RWPE2 (cell line): ENCODE results near the gene TMEM229B.

Source experiments
- ATAC-seq: fragments of 200-7000 bp; cut with Tn5 transposase; 3 replicates; pipeline ENCODE4 v1.9.1; 2021; ENCODE audit warnings: low read depth
- DNase-seq: peaks from one replicate; pipeline ENCODE4 v3.0.0-alpha.2; 2020; ENCODE audit warnings: low spot score
- H3K27ac ChIP-seq: fragments of 450-650 bp; 2 replicates; pipeline ENCODE4 v1.5.1; 2017; ENCODE audit warnings: mild to moderate bottlenecking; ENCODE audit not compliant: poor library complexity, severe bottlenecking
- H3K27me3 ChIP-seq: fragments of 250-450 bp; sonication (Bioruptor Pico); 2 replicates; pipeline ENCODE4 v1.5.1; 2021; ENCODE audit warnings: mild to moderate bottlenecking, moderate library complexity; ENCODE audit not compliant: insufficient read depth, poor library complexity, severe bottlenecking
- H3K36me3 ChIP-seq: fragments of 250-450 bp; sonication (Bioruptor Pico); 2 replicates; pipeline ENCODE4 v1.5.1; 2020; ENCODE audit warnings: low read depth, mild to moderate bottlenecking, moderate library complexity
- H3K4me1 ChIP-seq: fragments of 250-450 bp; sonication (Bioruptor Pico); 2 replicates; pipeline ENCODE4 v1.5.1; 2021; ENCODE audit warnings: mild to moderate bottlenecking, moderate library complexity; ENCODE audit not compliant: insufficient read depth, poor library complexity, severe bottlenecking
- H3K4me3 ChIP-seq: fragments of 250-450 bp; sonication (Bioruptor Pico); 2 replicates; pipeline ENCODE4 v1.5.1; 2021; ENCODE audit warnings: mild to moderate bottlenecking, moderate library complexity; ENCODE audit not compliant: severe bottlenecking
- H3K9me3 ChIP-seq: fragments of 250-450 bp; sonication (Bioruptor Pico); 2 replicates; pipeline ENCODE4 v1.5.1; 2021; ENCODE audit warnings: mild to moderate bottlenecking, moderate library complexity; ENCODE audit not compliant: severe bottlenecking
- TF ChIP-seq, protein P1 (sequence below): fragments of 450-650 bp; IDR thresholded peaks from one replicate; pipeline ENCODE4 v1.5.1; 2017; ENCODE audit warnings: mild to moderate bottlenecking, moderate library complexity; ENCODE audit not compliant: poor library complexity, severe bottlenecking

TMEM229B gene

DNA sequence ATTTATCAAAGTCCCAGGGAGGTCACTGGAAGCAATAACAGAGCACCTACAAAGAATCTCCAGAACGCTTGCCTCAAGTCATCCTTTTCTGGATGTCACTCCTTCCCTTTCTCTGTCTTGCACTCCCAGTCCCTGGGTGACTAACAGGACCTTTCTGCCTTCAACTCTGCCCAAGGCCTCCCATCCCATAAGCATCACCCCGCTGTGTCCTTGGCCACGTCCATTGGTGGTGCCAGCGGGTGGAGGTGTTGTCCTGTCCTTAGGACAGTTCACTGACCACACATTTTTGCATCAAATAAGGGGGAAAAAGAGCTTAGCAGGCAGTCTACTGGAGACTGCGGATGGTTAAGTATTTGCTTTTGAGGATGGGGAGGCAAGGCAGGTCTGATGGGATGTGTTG lies 52.9 kb downstream of the TMEM229B start:
- Histone ChIP-seq H3K4me3 (no peak overlapping the region), H3K36me3 (no peaks in the 10 kb centered on the region), H3K27ac (no peak overlapping the region), H3K9me3 (no peaks in the 10 kb centered on the region), H3K27me3 (no peaks in the 10 kb centered on the region), H3K4me1 (no peaks in the 10 kb centered on the region)
- ATAC-seq (no peak), DNase-seq (no peak)
- TF ChIP-seq, protein P1, sequence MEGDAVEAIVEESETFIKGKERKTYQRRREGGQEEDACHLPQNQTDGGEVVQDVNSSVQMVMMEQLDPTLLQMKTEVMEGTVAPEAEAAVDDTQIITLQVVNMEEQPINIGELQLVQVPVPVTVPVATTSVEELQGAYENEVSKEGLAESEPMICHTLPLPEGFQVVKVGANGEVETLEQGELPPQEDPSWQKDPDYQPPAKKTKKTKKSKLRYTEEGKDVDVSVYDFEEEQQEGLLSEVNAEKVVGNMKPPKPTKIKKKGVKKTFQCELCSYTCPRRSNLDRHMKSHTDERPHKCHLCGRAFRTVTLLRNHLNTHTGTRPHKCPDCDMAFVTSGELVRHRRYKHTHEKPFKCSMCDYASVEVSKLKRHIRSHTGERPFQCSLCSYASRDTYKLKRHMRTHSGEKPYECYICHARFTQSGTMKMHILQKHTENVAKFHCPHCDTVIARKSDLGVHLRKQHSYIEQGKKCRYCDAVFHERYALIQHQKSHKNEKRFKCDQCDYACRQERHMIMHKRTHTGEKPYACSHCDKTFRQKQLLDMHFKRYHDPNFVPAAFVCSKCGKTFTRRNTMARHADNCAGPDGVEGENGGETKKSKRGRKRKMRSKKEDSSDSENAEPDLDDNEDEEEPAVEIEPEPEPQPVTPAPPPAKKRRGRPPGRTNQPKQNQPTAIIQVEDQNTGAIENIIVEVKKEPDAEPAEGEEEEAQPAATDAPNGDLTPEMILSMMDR, result no peak

GRCh38 chr14:67432050-67432564 lies 56.4 kb downstream of the TMEM229B start:
- Histone ChIP-seq H3K4me3 (no peak overlapping the region), H3K27me3 (no peaks in the 10 kb centered on the region), H3K36me3 (no peaks in the 10 kb centered on the region), H3K9me3 (no peaks in the 10 kb centered on the region), H3K4me1 (no peaks in the 10 kb centered on the region), H3K27ac (no peak overlapping the region)
- ATAC-seq (no peak), DNase-seq (no peak)
- TF ChIP-seq, protein P1, result no peak

DNA sequence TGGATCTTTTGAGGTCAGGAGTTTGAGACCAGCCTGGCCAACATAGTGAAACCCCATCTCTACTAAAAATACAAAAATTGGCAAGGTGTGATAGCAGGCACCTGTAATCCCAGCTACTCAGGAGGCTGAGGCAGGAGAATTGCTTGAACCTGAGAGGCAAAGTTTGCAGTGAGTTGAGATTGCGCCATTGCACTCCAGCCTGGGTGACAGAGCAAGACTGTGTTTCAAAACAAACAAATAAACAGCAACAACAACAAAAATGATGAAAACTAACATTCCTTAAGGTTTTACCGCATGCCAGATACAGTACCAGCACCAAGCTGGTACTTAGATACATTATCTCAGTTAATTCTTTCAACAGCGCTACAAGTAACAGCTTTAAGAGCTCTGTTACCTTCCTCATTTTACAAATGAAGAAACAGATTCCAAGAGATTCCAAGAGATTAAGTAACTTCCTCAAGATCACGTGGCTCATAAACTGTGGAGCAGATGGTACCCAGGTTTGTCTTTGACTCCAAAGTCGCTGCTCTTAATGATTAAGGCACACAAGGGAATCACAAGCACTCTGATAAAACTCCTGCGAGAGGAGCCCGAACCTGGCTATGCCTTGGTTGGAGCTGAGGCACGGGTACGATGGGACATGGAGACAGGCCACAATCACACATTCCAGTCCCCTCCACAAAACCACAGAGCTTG lies 58.9 kb downstream of the TMEM229B start:
- no peaks in the 10 kb centered on the region for H3K36me3 ChIP-seq
- TF ChIP-seq, protein P1, result no peak
- H3K9me3 ChIP-seq, result no peaks in the 10 kb centered on the region
- DNase-seq (no peak), ATAC-seq (no peak)
- H3K27me3 ChIP-seq, result no peaks in the 10 kb centered on the region
- H3K4me1 ChIP-seq, result no peaks in the 10 kb centered on the region
- H3K27ac ChIP-seq, result no peak overlapping the region
- H3K4me3 ChIP-seq, result no peak overlapping the region

- no peaks in the 10 kb centered on the region for H3K27me3 ChIP-seq
- no peak for DNase-seq
- TF ChIP-seq, protein P1, result no peak
- H3K4me3 ChIP-seq, result no peak overlapping the region
- H3K27ac ChIP-seq, result no peak overlapping the region
- peak; percentile 63 for ATAC-seq
- H3K4me1 ChIP-seq, result no peaks in the 10 kb centered on the region
- no peaks in the 10 kb centered on the region for H3K36me3 ChIP-seq
- H3K9me3 ChIP-seq, result no peaks in the 10 kb centered on the region
Measured at GRCh38 chr14:67428501-67429031, 60.0 kb downstream of the TMEM229B start.
